ENCODE measurements around the gene B3GNT5. TPM values are rescaled to one million over a fixed set of nuclear protein-coding genes. Genes with fewer than 3 reads are reported as not detected.

Gene B3GNT5
- total RNA-seq, 2 donors from 2014 or later = 10.5 to 18.0 TPM

DNA sequence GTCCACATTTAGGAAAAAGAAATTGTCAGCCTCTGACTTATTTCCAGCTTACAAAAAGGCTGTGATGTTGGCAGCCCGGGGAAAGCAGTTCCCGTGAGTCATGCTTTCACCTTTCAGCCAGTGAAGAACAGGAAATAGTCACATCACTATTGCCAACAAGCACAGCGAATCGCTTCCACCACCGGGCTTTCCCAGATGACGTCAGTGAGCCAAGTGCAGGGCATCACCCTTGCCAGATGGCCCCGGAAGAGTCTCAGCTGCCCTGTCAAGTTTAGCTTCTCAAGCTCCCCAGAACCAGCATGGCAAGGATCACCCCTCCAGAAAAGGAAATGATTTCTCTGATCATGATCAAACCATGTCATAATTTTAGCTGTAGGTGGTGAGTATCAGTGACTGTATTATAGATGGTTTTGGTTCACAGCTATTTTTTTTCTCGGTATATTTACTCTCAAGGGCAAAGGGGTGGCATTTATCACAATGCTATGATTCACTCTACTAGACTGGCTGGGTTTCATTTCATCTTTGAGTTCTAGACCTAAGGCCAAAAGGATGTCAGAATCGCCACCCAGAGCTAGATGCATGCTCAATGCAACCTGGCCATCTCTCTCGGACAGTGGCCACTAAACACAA, 32.9 kb downstream of the B3GNT5 start:
- TF ChIP-seq, protein P1, sequence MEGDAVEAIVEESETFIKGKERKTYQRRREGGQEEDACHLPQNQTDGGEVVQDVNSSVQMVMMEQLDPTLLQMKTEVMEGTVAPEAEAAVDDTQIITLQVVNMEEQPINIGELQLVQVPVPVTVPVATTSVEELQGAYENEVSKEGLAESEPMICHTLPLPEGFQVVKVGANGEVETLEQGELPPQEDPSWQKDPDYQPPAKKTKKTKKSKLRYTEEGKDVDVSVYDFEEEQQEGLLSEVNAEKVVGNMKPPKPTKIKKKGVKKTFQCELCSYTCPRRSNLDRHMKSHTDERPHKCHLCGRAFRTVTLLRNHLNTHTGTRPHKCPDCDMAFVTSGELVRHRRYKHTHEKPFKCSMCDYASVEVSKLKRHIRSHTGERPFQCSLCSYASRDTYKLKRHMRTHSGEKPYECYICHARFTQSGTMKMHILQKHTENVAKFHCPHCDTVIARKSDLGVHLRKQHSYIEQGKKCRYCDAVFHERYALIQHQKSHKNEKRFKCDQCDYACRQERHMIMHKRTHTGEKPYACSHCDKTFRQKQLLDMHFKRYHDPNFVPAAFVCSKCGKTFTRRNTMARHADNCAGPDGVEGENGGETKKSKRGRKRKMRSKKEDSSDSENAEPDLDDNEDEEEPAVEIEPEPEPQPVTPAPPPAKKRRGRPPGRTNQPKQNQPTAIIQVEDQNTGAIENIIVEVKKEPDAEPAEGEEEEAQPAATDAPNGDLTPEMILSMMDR (conservative IDR thresholded peaks at IDR 0.05) = no peak

DNA sequence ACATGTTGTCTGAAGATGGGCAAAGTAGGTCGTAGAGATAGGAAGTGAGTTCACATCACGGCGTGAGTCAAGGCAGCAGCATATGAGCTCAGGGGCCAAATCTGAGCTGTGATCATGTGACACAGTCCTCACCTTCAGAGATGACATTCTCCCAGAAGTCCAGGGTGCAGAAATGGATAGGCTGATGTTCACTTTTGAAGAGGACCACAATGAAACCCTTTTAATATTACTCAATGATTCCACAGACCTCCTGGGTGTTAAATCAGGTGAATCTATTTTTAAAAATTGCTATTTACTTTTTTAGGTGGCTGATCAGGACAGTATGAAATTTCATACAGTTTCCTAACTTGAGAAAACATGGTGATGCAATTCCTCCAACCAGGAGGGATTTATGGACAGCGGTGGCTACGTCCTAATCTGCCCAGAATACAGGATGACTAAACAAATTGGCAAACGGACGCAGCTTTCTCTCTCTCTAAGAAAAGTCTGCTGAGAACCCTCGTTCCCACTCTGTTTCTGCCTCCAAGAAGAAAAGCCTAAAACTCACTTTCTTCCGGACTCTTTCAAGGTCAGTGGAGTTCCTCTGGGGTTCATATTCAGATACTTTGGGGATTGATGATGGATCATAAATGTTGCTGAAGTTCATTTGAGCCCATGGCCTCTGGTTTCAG, 34.4 kb downstream of the B3GNT5 start:
- no peak overlapping the region for H3K27ac ChIP-seq (ENCODE audit: low read depth, low read length)
- Mint-ChIP-seq H3K9me3 (no peaks in the 10 kb centered on the region), H3K4me3 (no peak overlapping the region), H3K36me3 (ENCODE audit: low read depth) (peaks cover 78% of the 10 kb centered on the region), H3K27me3 (ENCODE audit: insufficient read depth) (no peaks in the 10 kb centered on the region), H3K27ac (no peak overlapping the region), H3K4me1 (no peaks in the 10 kb centered on the region)
- TF ChIP-seq, protein P1 (conservative IDR thresholded peaks at IDR 0.05) = no peak
- no peak overlapping the region for H3K4me3 ChIP-seq (ENCODE audit: low read length)
- H3K36me3 ChIP-seq (ENCODE audit: control insufficient read depth, insufficient read depth, low read length) = peaks cover 100% of the 10 kb centered on the region
- H3K9ac ChIP-seq (ENCODE audit: extremely low read depth, low read length, poor library complexity, severe bottlenecking) = no peak overlapping the region
- no peaks in the 10 kb centered on the region for H3K27me3 ChIP-seq (ENCODE audit: control insufficient read depth, insufficient read depth, low read length, poor library complexity, severe bottlenecking)
- no peaks in the 10 kb centered on the region for H3K9me3 ChIP-seq (ENCODE audit: control insufficient read depth, low read length)
- 94 to 96% methylated on average over 7 to 9 of the region's 9 CpGs for WGBS, 2 experiments (ENCODE audit: insufficient coverage in 1 of 2, insufficient read length in 1 of 2)
- H3K4me1 ChIP-seq (ENCODE audit: control insufficient read depth, insufficient read depth, low read length) = no peaks in the 10 kb centered on the region
- no peak for DNase-seq

More for the DNA sequence above, 32.9 kb downstream of the B3GNT5 start:
- H3K27me3 ChIP-seq (ENCODE audit: control insufficient read depth, insufficient read depth, low read length, poor library complexity, severe bottlenecking) = no peaks in the 10 kb centered on the region
- no peak overlapping the region for H3K4me3 ChIP-seq (ENCODE audit: low read length)
- no peak overlapping the region for H3K4me3 Mint-ChIP-seq
- no peak overlapping the region for H3K9ac ChIP-seq (ENCODE audit: extremely low read depth, low read length, poor library complexity, severe bottlenecking)
- no peaks in the 10 kb centered on the region for H3K4me1 Mint-ChIP-seq
- H3K9me3 Mint-ChIP-seq = no peaks in the 10 kb centered on the region
- no peaks in the 10 kb centered on the region for H3K27me3 Mint-ChIP-seq (ENCODE audit: insufficient read depth)
- H3K9me3 ChIP-seq (ENCODE audit: control insufficient read depth, low read length) = no peaks in the 10 kb centered on the region
- WGBS, 2 experiments (ENCODE audit: insufficient coverage in 1 of 2, insufficient read length in 1 of 2) = 91 to 95% methylated on average over 5 to 10 of the region's 10 CpGs
- no peak overlapping the region for H3K27ac ChIP-seq (ENCODE audit: low read depth, low read length)
- no peaks in the 10 kb centered on the region for H3K4me1 ChIP-seq (ENCODE audit: control insufficient read depth, insufficient read depth, low read length)
- H3K27ac Mint-ChIP-seq = no peak overlapping the region
- no peak for DNase-seq
- H3K36me3 ChIP-seq (ENCODE audit: control insufficient read depth, insufficient read depth, low read length) = peaks cover 96% of the 10 kb centered on the region
- H3K36me3 Mint-ChIP-seq (ENCODE audit: low read depth) = peaks cover 72% of the 10 kb centered on the region

DNA sequence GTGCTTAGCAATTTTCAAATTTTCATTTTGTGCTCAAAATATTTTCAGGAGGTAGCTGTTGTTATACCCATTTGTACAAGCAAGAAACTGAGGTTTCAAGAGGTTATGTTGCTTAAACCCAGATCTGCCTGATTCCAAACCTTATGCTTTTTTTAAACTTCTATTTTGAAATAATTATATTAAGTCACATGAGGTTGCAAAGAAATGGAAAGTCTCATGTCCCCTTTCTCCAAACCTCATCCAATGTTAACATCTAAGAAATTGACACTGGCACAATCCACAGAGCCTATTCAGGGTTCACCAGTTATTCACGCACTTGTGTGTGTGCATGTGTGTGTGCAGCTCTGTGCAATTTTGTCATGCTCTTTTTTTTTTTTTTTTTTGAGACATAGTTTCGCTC, 35.1 kb downstream of the B3GNT5 start:
- H3K9ac ChIP-seq (ENCODE audit: extremely low read depth, low read length, poor library complexity, severe bottlenecking) = no peak overlapping the region
- 100% methylated on average over 2 of the region's 2 CpGs; no CpG with 5 or more reads in 1 of the 2 experiments for WGBS, 2 experiments (ENCODE audit: insufficient coverage in 1 of 2, insufficient read length in 1 of 2)
- no peaks in the 10 kb centered on the region for H3K9me3 ChIP-seq (ENCODE audit: control insufficient read depth, low read length)
- TF ChIP-seq, protein P1 (conservative IDR thresholded peaks at IDR 0.05) = no peak
- Mint-ChIP-seq H3K27me3 (ENCODE audit: insufficient read depth) (no peaks in the 10 kb centered on the region), H3K36me3 (ENCODE audit: low read depth) (peaks cover 78% of the 10 kb centered on the region), H3K27ac (no peak overlapping the region), H3K9me3 (no peaks in the 10 kb centered on the region), H3K4me3 (no peak overlapping the region), H3K4me1 (no peaks in the 10 kb centered on the region)
- peaks cover 100% of the 10 kb centered on the region for H3K36me3 ChIP-seq (ENCODE audit: control insufficient read depth, insufficient read depth, low read length)
- H3K27ac ChIP-seq (ENCODE audit: low read depth, low read length) = no peak overlapping the region
- H3K4me1 ChIP-seq (ENCODE audit: control insufficient read depth, insufficient read depth, low read length) = no peaks in the 10 kb centered on the region
- DNase-seq = no peak
- H3K4me3 ChIP-seq (ENCODE audit: low read length) = no peak overlapping the region
- no peaks in the 10 kb centered on the region for H3K27me3 ChIP-seq (ENCODE audit: control insufficient read depth, insufficient read depth, low read length, poor library complexity, severe bottlenecking)

All from endodermal cell (in vitro differentiated cells).